Activated CD8-positive, alpha-beta memory T cell treated with anti-CD3 and anti-CD28 coated beads, Interleukin-2, amount 50 U/mL, for 1 hour (primary cell): ENCODE measurements around the gene ZDHHC16.

Experiments used
- DNase-seq: peaks from one replicate; pipeline ENCODE4 v3.0.0-alpha.2; 2020; ENCODE audit errors: extremely low read depth

The ZDHHC16 gene

GRCh38 chr10:97479939-97480338, 34.0 kb downstream of the ZDHHC16 start:
- no peak for DNase-seq

GRCh38 chr10:97481071-97481470, 35.1 kb downstream of the ZDHHC16 start:
- no peak for DNase-seq

GRCh38 chr10:97482381-97482780, 36.4 kb downstream of the ZDHHC16 start:
- DNase-seq: no peak

GRCh38 chr10:97483506-97483905, 37.5 kb downstream of the ZDHHC16 start:
- no peak for DNase-seq

GRCh38 chr10:97483921-97484320, 37.9 kb downstream of the ZDHHC16 start:
- no peak for DNase-seq

GRCh38 chr10:97485647-97486281, 39.8 kb downstream of the ZDHHC16 start:
- DNase-seq: no peak

- DNase-seq: no peak
These were observed 44.6 kb downstream of the ZDHHC16 start for GRCh38 chr10:97490592-97490991.

- no peak for DNase-seq
These were observed 48.2 kb downstream of the ZDHHC16 start for GRCh38 chr10:97494151-97494550.

GRCh38 chr10:97494863-97495506, 49.0 kb downstream of the ZDHHC16 start:
- DNase-seq: no peak

- DNase-seq: no peak
These were observed 51.6 kb downstream of the ZDHHC16 start for GRCh38 chr10:97497572-97498075.

- peak; percentile 93 for DNase-seq
These were observed 52.3 kb downstream of the ZDHHC16 start, which contains the start of gene MMS19 for GRCh38 chr10:97498076-97498840. MMS19 (minus strand) TSS chr10:97498422; CDS start chr10:97498384, 38 bp downstream.

- DNase-seq: no peak
These were observed 53.0 kb downstream of the ZDHHC16 start, which contains the start of gene UBTD1 for GRCh38 chr10:97498841-97499560. UBTD1 (plus strand) TSS chr10:97498924; CDS start chr10:97499204, 280 bp downstream.

- no peak for DNase-seq
These were observed 53.8 kb downstream of the ZDHHC16 start for GRCh38 chr10:97499561-97500296.

GRCh38 chr10:97500297-97500575, 54.3 kb downstream of the ZDHHC16 start:
- no peak for DNase-seq

GRCh38 chr10:97502916-97503315, 56.9 kb downstream of the ZDHHC16 start:
- no peak for DNase-seq

- no peak for DNase-seq
These were observed 57.4 kb downstream of the ZDHHC16 start for GRCh38 chr10:97503406-97503805.

- DNase-seq: no peak
These were observed 59.2 kb downstream of the ZDHHC16 start for GRCh38 chr10:97505152-97505551.

- no peak for DNase-seq
These were observed 60.4 kb downstream of the ZDHHC16 start for GRCh38 chr10:97506199-97506991.
